ENCODE measurements around the gene DHRS7C.

The DHRS7C gene, protein sequence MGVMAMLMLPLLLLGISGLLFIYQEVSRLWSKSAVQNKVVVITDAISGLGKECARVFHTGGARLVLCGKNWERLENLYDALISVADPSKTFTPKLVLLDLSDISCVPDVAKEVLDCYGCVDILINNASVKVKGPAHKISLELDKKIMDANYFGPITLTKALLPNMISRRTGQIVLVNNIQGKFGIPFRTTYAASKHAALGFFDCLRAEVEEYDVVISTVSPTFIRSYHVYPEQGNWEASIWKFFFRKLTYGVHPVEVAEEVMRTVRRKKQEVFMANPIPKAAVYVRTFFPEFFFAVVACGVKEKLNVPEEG

DNA sequence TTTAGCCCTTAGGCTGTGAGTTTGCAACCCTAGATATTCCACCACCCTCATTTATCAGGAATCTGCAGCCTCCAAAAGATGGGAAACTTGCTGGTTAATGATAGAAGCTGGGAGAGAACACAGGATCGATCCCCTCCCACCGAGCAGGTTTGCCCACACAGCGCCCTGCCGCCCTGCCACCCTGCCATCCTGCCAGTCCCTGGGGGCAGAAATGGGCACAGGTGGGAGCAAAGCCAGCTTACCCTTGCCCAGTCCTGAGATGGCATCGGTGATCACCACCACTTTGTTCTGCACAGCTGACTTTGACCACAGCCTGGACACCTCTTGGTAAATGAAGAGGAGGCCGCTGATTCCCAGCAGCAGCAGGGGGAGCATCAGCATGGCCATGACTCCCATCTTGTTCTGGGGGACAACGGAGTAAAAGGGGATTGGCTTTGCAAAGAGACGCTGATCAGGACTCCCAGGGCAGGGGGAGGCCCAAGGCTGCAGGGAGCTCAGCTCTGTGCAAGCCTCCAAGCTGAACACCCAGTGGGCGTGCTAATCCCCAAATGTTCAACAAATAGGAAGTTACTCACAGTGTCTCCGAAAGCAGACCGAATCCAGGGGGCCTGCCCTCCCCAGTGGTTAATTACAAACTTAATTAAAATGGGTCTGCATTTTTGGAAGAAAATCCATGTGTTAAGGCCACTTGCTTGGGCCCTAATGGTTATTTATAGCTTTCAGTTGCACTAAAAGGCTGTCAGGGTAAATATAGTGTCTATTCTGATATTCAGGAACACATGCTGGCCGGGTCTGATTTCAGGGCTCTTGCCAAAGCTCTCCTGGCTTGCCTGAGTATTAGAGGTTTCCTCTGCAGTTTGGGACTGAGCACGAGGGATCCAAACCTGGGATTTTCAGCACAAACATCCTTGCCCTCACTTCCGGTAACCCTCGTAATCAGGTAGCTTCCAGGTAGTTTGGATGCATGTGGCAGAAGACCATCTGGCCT, at the start of gene DHRS7C:
DHRS7C (minus strand) TSS at position 704 of the 988 bp plus-strand sequence; CDS start at position 396, 308 bp downstream.
- DNase-seq (ENCODE audit: low spot score), result no peak

DNA sequence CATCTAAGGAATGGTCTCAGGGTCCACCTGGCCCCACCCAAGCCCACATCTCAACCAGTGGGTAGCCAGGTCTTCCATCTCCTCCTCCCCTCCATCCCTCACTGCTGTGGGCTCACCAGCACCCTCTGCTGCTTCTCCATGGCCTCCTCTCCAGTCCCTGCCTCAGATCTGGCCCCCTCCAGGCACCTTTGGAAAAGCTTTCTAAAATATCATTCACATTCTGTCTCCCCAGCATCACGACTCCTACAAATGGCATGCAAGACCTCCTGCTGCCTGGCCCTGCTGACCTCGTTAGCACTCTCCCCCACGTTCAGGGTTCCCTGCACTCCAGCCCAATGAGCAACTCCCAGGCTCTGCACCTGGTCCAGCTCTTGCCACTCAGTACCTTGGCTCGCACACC, 48.0 kb upstream of the DHRS7C start:
- no peak for DNase-seq (ENCODE audit: low spot score)

DNA sequence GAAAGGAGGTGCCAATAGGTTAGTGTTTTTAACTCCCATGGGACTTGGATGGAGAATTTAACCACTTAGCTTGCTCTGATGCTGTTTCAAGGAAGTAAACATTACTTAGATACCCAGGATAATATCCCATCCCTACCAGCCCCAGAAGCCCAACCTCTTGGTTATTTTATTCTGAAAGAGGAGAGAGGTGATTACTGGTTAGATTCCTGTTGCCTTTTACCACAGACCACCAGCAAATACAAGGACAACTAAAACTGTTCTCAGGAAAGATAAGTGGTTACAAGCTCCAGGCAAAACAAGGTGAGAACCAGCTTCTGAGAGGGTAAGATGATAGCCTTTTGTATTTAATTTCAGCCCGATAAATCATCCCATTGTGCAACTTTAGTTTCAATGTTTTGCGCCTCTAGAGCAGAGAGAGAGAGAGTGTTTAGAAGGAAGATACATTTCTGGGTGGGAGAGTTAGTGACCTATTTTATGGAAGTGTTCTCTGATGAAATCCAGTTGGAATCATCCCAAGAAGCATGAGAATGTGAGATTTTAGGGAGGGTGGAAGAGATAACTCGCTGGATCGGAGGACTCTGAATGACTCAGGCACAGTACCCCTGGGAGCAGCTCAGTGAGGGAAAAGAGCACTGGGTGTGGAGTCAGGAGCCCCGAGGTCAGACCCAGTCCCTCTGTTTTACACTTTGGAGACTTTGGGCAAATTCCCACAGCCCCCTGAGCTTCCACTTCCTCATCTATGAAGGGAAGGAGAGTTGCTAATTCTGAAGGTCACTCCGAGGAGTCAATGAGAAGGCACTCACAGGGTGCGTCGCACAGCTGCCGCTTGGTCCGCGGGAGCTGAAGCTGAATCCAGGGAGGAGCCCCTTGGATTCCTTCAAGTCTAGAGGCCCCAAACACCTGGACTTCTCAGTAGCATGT, 46.4 kb upstream of the DHRS7C start:
- DNase-seq (ENCODE audit: low spot score), result no peak

DNA sequence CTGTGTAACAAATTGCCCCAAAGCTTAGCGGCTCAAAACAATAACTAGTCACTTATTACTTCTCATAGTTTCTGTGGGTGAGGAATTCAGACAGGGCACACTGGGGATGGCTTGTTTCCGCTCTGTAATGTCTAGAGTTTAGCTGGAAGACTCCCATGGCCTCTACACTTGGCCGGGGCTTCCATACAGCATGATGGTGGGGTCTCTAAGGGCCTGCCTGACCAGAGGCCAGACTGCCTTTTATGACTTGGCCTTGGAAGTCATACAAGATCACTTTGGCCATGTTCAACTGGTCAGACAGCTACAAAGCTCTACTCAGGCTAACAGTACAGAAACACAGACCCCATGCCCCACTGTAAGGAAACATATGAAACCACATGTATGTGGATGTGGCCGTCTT, 42.5 kb upstream of the DHRS7C start:
- no peak for DNase-seq (ENCODE audit: low spot score)

- no peak for DNase-seq (ENCODE audit: low spot score)
These were observed 39.3 kb upstream of the DHRS7C start for GRCh38 chr17:9830711-9831110.

- DNase-seq (ENCODE audit: low spot score), result no peak
These were observed 38.0 kb upstream of the DHRS7C start for GRCh38 chr17:9829343-9829742.

GRCh38 chr17:9828296-9829295, 37.2 kb upstream of the DHRS7C start:
- no peak for DNase-seq (ENCODE audit: low spot score)

GRCh38 chr17:9825641-9826150, 34.3 kb upstream of the DHRS7C start, which contains the start of gene GLP2R:
Gene GLP2R (plus strand): TSS chr17:9825924. CDS start chr17:9826064, 140 bp downstream.
- no peak for DNase-seq (ENCODE audit: low spot score)

DNA sequence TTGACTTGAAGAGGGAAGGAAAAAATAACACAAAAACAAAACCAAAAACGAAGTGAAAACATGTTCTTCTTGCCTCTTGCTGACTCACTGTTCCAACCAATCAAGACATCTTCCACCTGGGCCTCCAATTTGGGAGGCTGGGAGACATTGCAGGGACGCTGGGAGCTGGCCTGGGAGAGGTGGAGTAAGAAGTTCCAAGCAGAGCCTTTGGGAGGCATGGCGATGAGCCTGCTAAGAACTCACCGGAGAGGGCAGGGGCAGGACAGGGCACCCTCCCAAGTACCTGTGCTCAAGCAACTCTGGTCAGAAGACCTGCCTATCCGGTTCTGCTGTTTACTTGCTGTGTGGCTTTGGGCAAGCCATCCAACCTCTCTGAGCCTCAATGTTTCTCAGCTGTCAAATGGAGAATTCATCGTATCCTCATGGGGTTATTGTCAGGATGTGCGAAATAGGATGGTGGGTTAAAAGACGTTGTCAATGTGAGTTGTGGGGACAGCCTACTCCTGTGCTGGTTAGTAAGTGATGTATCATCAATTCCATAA, 33.5 kb upstream of the DHRS7C start:
- DNase-seq (ENCODE audit: low spot score), result no peak

DNA sequence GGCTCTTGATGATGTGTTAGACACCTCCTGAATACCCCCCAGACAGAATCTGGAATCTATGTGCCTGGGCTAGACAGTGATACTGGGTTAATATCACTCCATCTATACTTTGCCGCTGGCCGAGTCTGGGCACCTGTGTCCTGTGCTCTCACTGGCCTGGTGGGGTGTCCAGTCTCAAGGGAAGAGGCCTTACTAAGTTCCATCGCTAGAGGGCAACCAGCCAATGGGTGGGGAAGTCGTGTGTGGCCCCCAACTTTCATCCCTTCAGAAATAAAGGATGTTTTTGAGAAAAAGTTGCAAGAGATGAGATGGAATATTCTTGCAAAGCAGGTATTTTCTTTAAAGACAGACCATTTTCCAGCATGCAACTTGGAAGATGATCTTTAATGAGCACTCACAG, 32.7 kb upstream of the DHRS7C start:
- DNase-seq (ENCODE audit: low spot score), result no peak

GRCh38 chr17:9821921-9822320, 30.5 kb upstream of the DHRS7C start, which contains the start of gene GSG1L2:
Gene GSG1L2 (minus strand): TSS chr17:9822079. CDS start chr17:9822071, 8 bp downstream.
- no peak for DNase-seq (ENCODE audit: low spot score)

DNA sequence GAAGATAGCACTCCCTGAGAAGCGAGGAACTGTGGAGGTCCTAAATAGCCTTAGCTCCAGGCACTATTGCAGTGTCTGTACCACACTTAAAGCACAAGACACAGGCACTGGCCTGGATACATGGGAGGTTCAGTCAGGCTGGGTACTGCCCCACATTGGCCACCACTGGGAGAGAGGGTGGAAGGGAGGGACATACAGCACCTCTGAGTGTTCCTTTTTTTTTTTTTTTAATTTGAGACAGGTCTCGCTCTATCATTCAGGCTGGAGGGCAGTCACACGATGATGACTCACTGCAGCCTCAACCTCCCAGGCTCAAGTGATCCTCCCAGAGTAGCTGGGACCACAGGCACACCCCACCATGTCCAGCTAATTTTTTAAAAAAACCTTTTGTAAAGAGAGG, 29.1 kb upstream of the DHRS7C start:
- no peak for DNase-seq (ENCODE audit: low spot score)

GRCh38 chr17:9818760-9819159, 27.4 kb upstream of the DHRS7C start:
- no peak for DNase-seq (ENCODE audit: low spot score)

DNA sequence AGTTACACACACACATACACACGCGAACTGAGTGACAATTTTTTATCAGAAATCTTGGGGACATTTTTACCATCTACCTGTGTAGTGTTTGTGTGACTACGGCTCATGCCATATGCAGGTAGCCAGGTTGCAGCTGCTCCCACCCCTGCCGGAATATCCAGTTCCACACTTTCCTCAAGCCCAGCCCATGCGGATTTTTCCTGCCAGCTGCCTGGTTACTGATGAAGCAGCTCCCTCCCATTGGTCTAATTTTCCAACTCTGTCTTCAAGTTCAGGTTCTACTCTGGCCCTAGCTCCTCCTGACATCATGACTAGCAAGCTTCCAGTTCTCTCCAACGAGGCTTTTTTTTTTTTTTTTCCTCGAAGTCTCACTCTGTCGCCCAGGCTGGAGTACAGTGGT, 25.7 kb upstream of the DHRS7C start:
- DNase-seq (ENCODE audit: low spot score), result no peak

DNA sequence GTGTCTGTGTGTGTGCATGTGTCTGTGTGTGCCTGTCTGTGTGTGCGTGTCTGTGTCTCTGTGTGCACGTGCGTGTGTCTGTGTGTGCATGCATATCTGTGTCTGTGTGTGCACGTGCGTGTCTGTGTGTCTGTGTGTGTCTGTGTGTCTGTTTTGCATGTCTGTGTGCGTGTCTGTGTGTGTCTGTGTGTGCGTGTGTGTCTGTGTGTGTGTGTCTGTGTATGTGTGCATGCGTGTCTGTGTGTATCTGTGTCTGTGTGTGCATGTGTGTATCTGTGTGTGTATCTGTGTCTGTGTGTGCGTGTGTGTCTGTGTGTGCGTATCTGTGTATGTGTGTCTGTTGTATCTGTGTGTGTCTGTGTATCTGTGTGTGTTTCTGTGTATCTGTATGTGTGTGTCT, 25.1 kb upstream of the DHRS7C start:
- no peak for DNase-seq (ENCODE audit: low spot score)

DNA sequence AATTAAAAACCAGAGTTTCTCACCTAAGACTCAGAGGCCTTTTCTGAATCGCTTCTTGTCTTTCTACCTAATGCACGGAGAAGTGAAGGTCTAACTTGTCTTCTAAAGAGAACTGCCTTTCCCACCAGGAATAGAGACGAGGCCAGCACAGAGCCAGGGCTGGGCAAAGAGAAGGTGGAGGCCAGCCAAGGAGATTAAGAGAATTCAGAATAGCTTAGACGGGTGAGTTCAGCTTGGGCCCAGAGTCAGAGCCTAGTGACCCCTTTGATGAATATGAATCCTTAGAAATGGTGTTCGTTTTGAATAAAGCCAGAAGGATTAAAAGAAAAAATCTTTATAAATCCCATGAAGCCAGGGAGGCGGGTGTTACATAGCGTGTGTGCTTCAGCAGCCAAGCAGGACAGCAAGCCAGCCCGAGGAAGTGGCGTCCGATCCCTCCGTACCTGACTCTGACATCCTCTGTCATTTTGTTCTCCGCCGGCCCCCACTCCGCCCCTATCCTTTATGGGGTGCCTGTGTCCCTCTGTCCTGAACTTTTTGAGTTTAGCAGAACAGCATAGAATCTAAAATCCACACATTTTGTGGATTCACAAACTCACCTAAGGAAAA, 23.0 kb upstream of the DHRS7C start:
- no peak for DNase-seq (ENCODE audit: low spot score)

DNA sequence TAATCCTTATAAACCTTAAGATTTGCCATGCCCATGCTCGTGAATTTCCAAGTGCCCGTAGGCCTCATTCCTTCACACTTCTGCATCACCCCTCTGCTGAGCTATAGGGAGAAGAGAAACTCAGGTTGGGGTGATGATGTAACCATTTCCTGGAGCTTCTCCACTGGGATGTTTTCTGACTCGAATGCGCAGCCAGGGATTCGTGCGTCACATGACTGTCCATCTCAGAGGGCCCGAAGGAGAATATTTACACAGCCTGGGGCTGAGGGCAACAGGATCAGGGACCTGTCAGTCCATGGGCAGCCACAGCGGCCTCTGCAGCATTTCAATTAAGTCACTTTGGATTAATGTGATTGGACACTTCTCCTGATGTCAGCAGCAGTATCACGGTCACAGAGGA, 21.8 kb upstream of the DHRS7C start:
- DNase-seq (ENCODE audit: low spot score), result no peak

DNA sequence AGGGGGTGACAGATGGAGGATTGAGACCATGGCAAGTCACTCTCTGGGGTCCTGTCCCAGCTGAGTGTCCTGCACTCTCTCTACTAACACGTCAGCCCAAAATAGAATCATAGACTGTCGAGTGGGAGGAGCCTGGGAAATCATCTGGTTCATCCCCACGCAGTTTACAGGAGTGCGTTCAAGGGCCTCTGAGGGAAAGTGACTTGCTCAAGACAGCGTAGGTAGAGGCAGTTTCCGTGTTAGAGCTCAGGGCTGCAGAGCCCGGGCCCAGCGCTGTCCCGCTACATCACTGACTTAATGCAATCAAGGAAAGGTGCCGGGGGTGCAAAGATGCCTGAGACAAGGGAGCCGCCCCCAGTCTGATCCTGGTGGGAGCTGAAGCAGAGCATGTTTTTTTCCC, 20.1 kb upstream of the DHRS7C start:
- DNase-seq (ENCODE audit: low spot score), result no peak

- DNase-seq (ENCODE audit: low spot score), result no peak
These were observed 19.7 kb upstream of the DHRS7C start for GRCh38 chr17:9811086-9811485.
